ENCODE measurements around the gene ITGA11. TPM values are rescaled to one million over a fixed set of nuclear protein-coding genes. Genes with fewer than 3 reads are reported as not detected.

Gene ITGA11
- total and polyA plus RNA-seq, 2 of the 4 experiments (the other 2 are of a cell fraction): 4.1 to 6.6 TPM

- Histone ChIP-seq H2AK9ac (replicated peaks; ENCODE audit: low read depth, low read length, poor library complexity) (peak overlapping the region; percentile 48), H3K4me1 (ENCODE audit: control insufficient read depth, insufficient read depth, low read length) (no peaks in the 10 kb centered on the region), H3K79me1 (ENCODE audit: low read depth in 1 of 2, low read length in 2 of 2) (no peaks in the 10 kb centered on the region), H2BK120ac (ENCODE audit: low read depth, low read length) (no peak overlapping the region), H3K18ac (ENCODE audit: low read depth, low read length) (no peak overlapping the region), H3K9ac (ENCODE audit: low read depth, low read length) (no peak overlapping the region), H3K56ac (ENCODE audit: extremely low read depth, insufficient read depth, low read length) (no peak overlapping the region), H3K4ac (ENCODE audit: low read depth, low read length) (no peak overlapping the region), H2AFZ (replicated peaks; ENCODE audit: low read length, poor library complexity) (no peak overlapping the region), H3K36me3 (ENCODE audit: control insufficient read depth, insufficient read depth, low read length) (no peaks in the 10 kb centered on the region), H3K27me3 (ENCODE audit: control insufficient read depth, insufficient read depth, low read length) (peaks cover 26% of the 10 kb centered on the region), H3K9me1 (ENCODE audit: insufficient read depth, low read length) (no peaks in the 10 kb centered on the region), H4K91ac (ENCODE audit: insufficient read depth, low read depth, low read length) (no peak overlapping the region), H3K4me2 (ENCODE audit: low read depth, low read length) (no peak overlapping the region), H4K5ac (ENCODE audit: low read depth, low read length) (no peak overlapping the region), H2BK15ac (ENCODE audit: low read depth, low read length) (no peak overlapping the region), H2BK5ac (ENCODE audit: low read depth, low read length, poor library complexity, severe bottlenecking) (no peak overlapping the region), H3K4me3 (ENCODE audit: insufficient read depth, low read depth, low read length) (no peak overlapping the region), H2AK5ac (ENCODE audit: low read depth, low read length) (no peak overlapping the region), H4K20me1 (ENCODE audit: insufficient read depth, low read length) (no peaks in the 10 kb centered on the region), H4K8ac (ENCODE audit: low read depth in 2 of 2, low read length in 2 of 2) (no peak overlapping the region), H2BK20ac (ENCODE audit: low read depth, low read length) (no peak overlapping the region), H3K27ac (ENCODE audit: insufficient read depth, low read length) (no peak overlapping the region), H3K14ac (replicated peaks; ENCODE audit: low read depth, low read length) (no peak overlapping the region), H3K23ac (ENCODE audit: low read depth, low read length) (no peak overlapping the region), H3K9me3 (ENCODE audit: control insufficient read depth, insufficient read depth, low read length) (no peaks in the 10 kb centered on the region)
- ChIA-PET POLR2A (ENCODE audit: unreplicated experiment) (no interaction called here), CTCF (interaction anchor here (0.6 kb wide), 2 partner anchors 17 to 89 kb away, joined by 3 to 4 read pairs; no protein-coding TSS in a partner anchor)
- no peak for DNase-seq
- intact Hi-C loops (cut with micrococcal nuclease): no loop called here
- dilution Hi-C loops (cut with HindIII; ENCODE audit: low sequenced_read_pairs, unreplicated experiment): no loop called here
- in situ Hi-C loops (cut with MboI; ENCODE audit: low sequenced_read_pairs): no loop called here
- no peak for ATAC-seq (ENCODE audit: low read depth)
- TF ChIP-seq RCOR1 (IDR thresholded peaks at IDR 0.05; ENCODE audit: insufficient replicate concordance, low read length) (no peak), ELK1 (IDR thresholded peaks at IDR 0.05; ENCODE audit: borderline replicate concordance, low read depth, low read length) (no peak), FOS (IDR thresholded peaks at IDR 0.05; ENCODE audit: low read depth, low read length) (no peak), CHD1 (IDR thresholded peaks at IDR 0.05; ENCODE audit: low read depth, low read length) (no peak), USF2 (IDR thresholded peaks at IDR 0.05; ENCODE audit: low read depth, low read length) (no peak), BHLHE40 (IDR thresholded peaks at IDR 0.05; ENCODE audit: low read depth, low read length) (no peak), SMC3 (IDR thresholded peaks at IDR 0.05; ENCODE audit: low read depth, low read length) (no peak)
- no CpG with 5 or more reads among the region's 2 CpGs for WGBS, 2 experiments (ENCODE audit: extremely low coverage in 2 of 2, insufficient read length in 1 of 2)
- no TSS peak for BruUV-seq (replicated peaks)
Observed at GRCh38 chr15:68447976-68448755, 16.2 kb upstream of the ITGA11 start.

Measured in IMR-90 (cell line).